Uterus (tissue), 2 donors: ENCODE measurements around the gene STARD8.

Experiments
- POLR2A ChIP-seq, 2 donors: fragments of 450-650 bp; IDR thresholded peaks; one replicate each; pipeline ENCODE4 v1.6.1; 2016; ENCODE audit warnings: antibody characterized with exemption in 2 of 2, mild to moderate bottlenecking in 1 of 2, moderate library complexity in 1 of 2
- TF ChIP-seq, protein P1 (sequence below), 4 experiments: fragments of 200-600 bp in 2 of 4; fragments of 450-650 bp in 2 of 4; sonication (generic) in 2 of 4; IDR thresholded peaks; one replicate each; pipeline ENCODE4 v1.5.1; 2016 to 2019; ENCODE audit warnings: antibody characterized with exemption in 4 of 4, mild to moderate bottlenecking in 2 of 4, moderate library complexity in 1 of 4

DNA sequence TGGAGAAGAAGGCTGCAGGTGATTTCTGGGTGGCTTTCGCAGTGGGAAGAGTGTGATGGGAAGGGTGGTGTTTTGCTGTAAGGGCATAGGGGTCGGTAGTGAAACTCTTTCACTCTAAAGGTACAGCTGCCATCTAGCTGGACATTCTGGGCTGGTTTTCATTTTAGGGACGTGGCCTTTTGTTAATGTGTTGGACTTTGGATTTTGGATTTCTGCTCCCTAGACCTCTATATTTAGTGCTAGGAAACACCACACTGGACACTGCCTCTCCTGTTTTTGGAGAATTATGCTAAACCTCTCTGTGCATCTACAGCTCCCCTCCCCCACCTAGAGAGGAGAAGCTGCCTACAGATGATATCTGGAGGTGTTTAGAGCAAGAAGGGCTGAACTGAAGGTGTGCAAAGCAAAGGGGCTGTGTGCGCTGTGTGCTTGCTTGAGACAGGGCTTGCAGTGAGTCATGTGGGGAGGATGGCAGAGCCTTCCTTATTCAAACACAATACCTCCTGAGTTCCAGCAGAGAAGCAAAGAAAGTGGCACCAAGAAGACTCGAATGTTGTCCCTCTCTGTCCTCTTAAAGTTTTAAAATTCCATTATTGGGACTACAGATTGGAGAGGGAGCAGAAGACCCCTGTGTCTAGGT is 47.9 kb downstream of the STARD8 start:
- TF ChIP-seq, protein P1, sequence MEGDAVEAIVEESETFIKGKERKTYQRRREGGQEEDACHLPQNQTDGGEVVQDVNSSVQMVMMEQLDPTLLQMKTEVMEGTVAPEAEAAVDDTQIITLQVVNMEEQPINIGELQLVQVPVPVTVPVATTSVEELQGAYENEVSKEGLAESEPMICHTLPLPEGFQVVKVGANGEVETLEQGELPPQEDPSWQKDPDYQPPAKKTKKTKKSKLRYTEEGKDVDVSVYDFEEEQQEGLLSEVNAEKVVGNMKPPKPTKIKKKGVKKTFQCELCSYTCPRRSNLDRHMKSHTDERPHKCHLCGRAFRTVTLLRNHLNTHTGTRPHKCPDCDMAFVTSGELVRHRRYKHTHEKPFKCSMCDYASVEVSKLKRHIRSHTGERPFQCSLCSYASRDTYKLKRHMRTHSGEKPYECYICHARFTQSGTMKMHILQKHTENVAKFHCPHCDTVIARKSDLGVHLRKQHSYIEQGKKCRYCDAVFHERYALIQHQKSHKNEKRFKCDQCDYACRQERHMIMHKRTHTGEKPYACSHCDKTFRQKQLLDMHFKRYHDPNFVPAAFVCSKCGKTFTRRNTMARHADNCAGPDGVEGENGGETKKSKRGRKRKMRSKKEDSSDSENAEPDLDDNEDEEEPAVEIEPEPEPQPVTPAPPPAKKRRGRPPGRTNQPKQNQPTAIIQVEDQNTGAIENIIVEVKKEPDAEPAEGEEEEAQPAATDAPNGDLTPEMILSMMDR (IDR thresholded peaks at IDR 0.05): no peak
- no peak for TF ChIP-seq POLR2A (IDR thresholded peaks at IDR 0.05)
